Measurements from ENCODE around the gene IFITM10.

The IFITM10 gene

DNA sequence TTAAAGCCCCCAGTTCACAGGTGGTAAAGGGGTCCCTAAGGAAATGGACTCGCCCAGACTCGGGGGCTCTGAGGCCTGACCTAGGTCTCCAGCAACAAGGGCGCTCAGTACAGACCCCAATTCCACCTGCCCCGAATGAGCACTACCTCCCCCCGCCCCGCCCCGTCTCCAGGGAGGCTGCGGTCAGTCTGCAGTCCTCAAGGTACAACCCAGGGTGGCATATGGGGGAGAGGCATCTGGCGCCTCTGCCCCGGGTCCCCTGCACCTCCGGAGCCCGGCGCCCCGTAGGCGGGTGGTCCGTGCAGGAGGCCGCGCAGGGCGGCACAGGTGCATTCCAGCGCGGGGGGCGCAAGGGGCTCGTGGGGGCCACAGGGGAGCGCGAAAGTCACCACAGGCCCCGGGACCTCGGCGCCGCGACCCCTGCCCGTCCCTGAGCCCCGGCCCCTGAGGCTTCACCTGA, 13.0 kb upstream of the IFITM10 start:
- peak overlapping the region; percentile 86 for H3K4me3 ChIP-seq (ENCODE audit: low read depth, low read length)
- no peak for DNase-seq (ENCODE audit: low read depth)
- TF ChIP-seq, protein P1, sequence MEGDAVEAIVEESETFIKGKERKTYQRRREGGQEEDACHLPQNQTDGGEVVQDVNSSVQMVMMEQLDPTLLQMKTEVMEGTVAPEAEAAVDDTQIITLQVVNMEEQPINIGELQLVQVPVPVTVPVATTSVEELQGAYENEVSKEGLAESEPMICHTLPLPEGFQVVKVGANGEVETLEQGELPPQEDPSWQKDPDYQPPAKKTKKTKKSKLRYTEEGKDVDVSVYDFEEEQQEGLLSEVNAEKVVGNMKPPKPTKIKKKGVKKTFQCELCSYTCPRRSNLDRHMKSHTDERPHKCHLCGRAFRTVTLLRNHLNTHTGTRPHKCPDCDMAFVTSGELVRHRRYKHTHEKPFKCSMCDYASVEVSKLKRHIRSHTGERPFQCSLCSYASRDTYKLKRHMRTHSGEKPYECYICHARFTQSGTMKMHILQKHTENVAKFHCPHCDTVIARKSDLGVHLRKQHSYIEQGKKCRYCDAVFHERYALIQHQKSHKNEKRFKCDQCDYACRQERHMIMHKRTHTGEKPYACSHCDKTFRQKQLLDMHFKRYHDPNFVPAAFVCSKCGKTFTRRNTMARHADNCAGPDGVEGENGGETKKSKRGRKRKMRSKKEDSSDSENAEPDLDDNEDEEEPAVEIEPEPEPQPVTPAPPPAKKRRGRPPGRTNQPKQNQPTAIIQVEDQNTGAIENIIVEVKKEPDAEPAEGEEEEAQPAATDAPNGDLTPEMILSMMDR (IDR thresholded peaks at IDR 0.05; ENCODE audit: low read depth, low read length, missing control alignments), result no peak
- in situ Hi-C loops (cut with HindIII; ENCODE audit: low sequenced_read_pairs), result no loop called here

DNA sequence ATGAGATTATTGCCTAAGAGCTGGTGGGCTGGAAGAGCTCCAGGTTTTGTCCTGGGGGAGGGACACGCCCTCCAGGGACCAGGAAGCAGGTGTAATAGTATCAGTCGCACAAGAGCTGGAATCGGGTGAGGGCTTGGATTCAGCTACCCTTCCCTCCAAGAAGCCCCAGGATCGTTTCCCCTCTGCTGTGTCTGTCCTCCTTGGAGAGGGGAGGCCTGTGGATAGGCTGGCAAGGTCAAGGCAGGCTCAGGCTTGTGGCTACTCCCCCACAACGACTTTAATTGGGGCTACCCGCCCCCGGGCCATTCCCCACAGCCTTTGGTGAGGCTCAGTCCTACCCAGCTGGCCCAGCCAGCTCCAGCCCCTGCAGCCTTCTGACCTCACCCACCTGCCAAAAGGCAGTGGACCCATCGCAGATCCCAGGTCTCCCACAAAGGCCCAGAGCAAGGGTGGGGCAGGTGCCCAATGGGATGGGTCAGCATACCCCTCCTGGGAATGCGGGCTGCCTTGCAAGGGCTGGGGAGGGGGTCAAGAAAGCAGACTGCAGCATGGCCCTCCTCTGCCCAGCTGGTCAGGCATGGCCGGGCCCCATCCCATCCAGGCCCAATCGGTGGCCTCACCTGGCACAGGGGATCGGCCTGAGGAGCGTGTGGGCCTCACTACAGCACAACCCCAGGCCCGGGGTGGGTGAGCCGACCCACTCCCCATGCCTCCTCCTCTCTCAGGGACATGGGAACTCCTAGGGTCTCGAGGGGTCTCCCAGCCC, 12.3 kb upstream of the IFITM10 start:
- TF ChIP-seq, protein P1 (IDR thresholded peaks at IDR 0.05; ENCODE audit: low read depth, low read length, missing control alignments), result no peak
- in situ Hi-C loops (cut with HindIII; ENCODE audit: low sequenced_read_pairs), result no loop called here
- DNase-seq (ENCODE audit: low read depth), result no peak
- H3K4me3 ChIP-seq (ENCODE audit: low read depth, low read length), result peak overlapping the region; percentile 86

DNA sequence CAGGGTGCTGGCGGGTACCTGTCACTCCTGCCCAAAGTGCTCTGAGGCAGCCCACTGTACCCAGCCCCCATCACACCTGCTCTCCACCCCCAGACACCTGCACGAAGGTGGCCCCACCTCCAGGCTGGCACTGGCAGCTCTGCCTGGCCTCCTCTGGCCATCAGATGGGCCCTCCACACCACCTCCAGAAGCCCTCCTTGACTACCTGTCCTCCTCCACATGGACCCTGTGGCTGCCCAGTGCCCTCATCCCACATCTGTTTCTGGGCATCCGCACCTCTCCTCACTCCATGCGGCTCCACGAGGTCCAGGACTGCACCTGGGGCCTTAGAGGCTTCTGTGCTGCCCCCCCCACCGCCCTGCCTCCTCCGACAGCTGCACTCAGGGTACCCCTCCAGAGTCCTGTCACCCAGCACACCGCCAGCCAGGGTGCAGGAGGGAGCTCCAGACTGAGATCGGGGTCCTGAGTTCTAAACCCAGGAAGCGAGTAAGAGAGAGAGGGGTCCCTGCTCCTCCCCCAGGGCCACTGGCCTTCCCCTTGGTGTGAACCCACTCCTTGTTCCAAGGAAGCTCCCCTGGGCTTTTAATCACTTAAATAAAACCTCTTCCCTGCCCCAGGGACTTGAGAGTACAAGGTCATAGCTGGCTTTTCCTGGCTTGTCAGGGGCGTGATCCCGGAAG, 11.6 kb upstream of the IFITM10 start:
- DNase-seq (ENCODE audit: low read depth), result no peak
- H3K4me3 ChIP-seq (ENCODE audit: low read depth, low read length), result peak overlapping the region; percentile 86
- TF ChIP-seq, protein P1 (IDR thresholded peaks at IDR 0.05; ENCODE audit: low read depth, low read length, missing control alignments), result no peak
- in situ Hi-C loops (cut with HindIII; ENCODE audit: low sequenced_read_pairs), result no loop called here

DNA sequence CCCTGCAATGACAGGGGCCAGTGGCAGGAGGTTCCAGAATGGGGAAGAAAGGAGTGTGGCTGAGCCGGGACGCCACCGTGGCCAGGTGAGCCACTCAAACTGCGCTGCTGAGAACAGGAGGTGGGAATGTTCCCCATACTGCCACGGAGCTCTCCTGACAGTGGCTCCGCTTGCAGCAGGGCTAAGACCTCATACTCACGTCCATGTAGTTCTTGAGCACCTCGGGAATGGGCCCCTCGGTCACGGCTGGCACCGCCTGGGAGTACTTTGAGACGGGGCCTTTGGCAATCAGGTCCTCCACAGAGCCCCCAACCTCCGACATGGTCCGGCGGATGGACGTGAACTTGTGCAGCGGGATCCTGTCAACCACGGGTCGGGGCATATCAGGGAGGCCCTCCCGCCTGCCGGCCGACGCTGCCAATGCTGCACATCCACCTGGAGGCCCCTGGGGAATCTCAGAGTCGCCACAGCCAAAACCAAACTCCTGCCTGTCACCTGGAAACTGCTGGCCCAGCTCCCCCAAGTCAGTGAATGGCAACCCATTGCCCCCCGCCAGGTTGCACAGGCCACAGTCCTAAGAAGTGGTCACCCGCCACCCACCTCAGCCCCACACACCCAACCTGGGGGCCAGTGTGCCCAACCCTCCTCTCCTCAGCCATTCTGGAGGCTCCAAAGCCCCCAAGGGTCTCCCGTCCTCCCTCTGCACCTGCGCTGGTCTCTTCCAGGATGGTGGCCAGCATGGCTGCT, 10.9 kb upstream of the IFITM10 start:
- peak overlapping the region; percentile 86 for H3K4me3 ChIP-seq (ENCODE audit: low read depth, low read length)
- in situ Hi-C loops (cut with HindIII; ENCODE audit: low sequenced_read_pairs), result no loop called here
- TF ChIP-seq, protein P1 (IDR thresholded peaks at IDR 0.05; ENCODE audit: low read depth, low read length, missing control alignments), result no peak
- no peak for DNase-seq (ENCODE audit: low read depth)

DNA sequence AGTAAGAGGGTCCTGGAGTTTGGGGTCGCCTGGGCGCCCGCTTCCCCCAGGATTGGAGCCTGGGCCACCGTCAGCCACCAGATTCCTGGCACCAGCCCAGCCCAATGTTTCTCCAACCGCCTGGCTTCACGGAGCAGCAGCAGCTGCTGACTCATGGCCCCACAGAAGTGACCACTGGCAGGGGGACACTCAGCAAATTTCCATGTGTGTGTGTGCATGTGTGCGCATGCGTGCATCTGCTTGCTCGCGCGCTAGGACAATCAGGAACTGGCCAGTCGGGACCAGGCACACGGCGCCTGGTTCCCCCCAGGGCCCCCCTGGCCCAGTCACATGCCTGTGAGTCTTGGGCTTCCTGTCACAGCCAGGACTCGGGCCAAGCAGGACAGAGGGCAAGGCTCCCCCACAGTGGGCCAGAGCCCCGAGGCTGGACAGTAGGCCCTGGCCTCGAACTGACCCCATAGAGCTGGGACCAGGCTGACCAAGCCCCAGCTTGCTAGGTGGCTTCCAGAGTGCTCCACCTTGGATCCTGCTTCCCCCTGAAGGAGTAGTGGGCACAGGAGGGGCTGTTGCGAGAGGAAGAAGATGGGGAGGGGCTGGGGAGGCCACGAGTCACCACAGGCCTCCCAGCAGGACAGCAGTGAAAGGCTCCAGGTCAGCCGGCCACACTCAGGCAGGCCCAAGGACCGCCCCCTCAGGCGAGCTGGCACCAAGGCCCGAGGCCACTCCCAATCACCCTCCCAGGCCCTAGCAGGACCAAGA, 10.1 kb upstream of the IFITM10 start:
- DNase-seq (ENCODE audit: low read depth), result no peak

More for the DNA sequence above, 10.1 kb upstream of the IFITM10 start:
- TF ChIP-seq, protein P1 (IDR thresholded peaks at IDR 0.05; ENCODE audit: low read depth, low read length, missing control alignments), result no peak
- in situ Hi-C loops (cut with HindIII; ENCODE audit: low sequenced_read_pairs), result no loop called here
- H3K4me3 ChIP-seq (ENCODE audit: low read depth, low read length), result no peak overlapping the region

Measured in astrocyte of the cerebellum (primary cell).